H7 (cell line): ENCODE measurements around the gene SLC39A11. TPM values are rescaled to one million over a fixed set of nuclear protein-coding genes. Genes with fewer than 3 reads are reported as not detected.
"Not testable (repeated sequence)": the region's sequence is repeated elsewhere in the genome, so short reads cannot be mapped to it uniquely, and the experiment has no call there.

Experiments
- DNase-seq: peaks from one replicate; pipeline ENCODE4 v3.0.0; 2012
- H3K27me3 ChIP-seq: 2 replicates; pipeline ENCODE4 v1.6.0; 2011; ENCODE audit warnings: mild to moderate bottlenecking, low read length; ENCODE audit not compliant: control insufficient read depth, insufficient read depth
- H3K36me3 ChIP-seq: replicated peaks from 2 replicates; pipeline ENCODE4 v1.5.1; 2011; ENCODE audit warnings: low read length; ENCODE audit not compliant: control insufficient read depth, insufficient read depth
- H3K4me3 ChIP-seq: 2 replicates; pipeline ENCODE4 v1.5.1; 2011; ENCODE audit warnings: low read depth, mild to moderate bottlenecking, control low read depth, low read length, moderate library complexity; ENCODE audit not compliant: insufficient read depth
- total RNA-seq: library from RNA; depleted of rRNA; stranded (reverse); fragments of >200 nt; shearing (Covaris generic); gene quantifications from 2 replicates; pipeline ENCODE4 v1.2.3, GENCODE V29; 2014

Gene SLC39A11
- total RNA-seq, 1 experiment from 2014 or later, result 6.8 TPM

DNA sequence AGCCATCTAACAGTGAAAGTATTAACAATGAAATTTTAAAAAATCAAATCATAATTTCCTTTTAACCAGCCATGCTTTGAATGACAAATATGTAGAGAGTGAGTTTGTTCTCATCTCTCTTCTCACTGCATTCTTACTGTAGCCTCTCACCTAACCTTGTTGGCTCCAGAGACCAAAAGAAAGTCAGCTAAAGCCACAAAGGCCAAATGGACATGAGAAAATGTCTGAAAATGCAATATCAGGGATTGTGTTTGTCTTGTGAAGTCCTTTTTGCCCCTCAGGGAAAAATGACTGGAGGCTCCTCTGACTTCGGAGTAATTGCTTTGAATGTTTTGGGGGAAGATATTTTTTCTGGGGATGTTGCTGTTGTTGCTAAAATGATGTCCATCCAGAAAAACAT lies 166.3 kb downstream of the SLC39A11 start:
- no peaks in the 10 kb centered on the region for H3K27me3 ChIP-seq
- no peak for DNase-seq
- H3K4me3 ChIP-seq, result no peak overlapping the region
- H3K36me3 ChIP-seq, result no peaks in the 10 kb centered on the region

DNA sequence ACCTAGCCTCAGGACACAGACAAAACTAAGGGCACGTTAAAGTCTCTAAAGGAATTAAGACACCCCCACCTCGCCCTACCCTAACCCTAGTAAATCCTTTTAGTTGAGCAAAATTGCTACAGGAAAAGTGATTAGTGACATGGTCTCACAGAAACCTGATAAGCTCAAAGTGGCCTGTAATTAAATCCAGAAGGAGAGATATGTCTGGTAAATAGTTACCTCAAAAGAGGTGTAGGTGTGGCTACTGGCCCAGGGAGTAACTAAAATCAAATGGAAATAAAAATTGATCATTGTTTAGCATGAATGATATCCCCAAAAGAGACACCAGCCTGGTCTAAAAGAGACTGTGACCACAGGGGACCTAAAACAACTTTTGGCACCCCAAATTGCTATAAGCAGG lies 168.3 kb downstream of the SLC39A11 start:
- Histone ChIP-seq H3K36me3 (no peaks in the 10 kb centered on the region), H3K4me3 (no peak overlapping the region), H3K27me3 (no peaks in the 10 kb centered on the region)
- DNase-seq, result no peak

DNA sequence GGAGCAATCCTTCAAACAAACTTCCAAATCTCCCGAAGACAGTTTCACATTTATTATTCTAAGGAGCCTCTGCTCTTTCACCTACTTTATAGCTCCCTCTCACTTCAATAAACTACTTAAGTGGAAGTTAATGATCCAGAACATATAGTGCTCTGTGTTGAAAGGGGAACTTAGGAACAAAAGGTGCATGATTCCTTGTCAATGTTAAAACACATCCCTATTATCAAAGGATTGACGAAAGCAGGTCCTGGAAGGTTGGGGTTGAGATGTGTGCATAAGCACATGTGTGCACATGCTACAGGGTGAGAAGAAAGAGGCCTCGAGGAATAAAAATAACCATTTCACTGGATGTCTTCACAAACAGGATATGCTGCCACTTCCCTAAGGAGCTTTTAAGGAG lies 170.3 kb downstream of the SLC39A11 start:
- no peaks in the 10 kb centered on the region for H3K36me3 ChIP-seq
- DNase-seq, result no peak
- no peak overlapping the region for H3K4me3 ChIP-seq
- no peaks in the 10 kb centered on the region for H3K27me3 ChIP-seq

DNA sequence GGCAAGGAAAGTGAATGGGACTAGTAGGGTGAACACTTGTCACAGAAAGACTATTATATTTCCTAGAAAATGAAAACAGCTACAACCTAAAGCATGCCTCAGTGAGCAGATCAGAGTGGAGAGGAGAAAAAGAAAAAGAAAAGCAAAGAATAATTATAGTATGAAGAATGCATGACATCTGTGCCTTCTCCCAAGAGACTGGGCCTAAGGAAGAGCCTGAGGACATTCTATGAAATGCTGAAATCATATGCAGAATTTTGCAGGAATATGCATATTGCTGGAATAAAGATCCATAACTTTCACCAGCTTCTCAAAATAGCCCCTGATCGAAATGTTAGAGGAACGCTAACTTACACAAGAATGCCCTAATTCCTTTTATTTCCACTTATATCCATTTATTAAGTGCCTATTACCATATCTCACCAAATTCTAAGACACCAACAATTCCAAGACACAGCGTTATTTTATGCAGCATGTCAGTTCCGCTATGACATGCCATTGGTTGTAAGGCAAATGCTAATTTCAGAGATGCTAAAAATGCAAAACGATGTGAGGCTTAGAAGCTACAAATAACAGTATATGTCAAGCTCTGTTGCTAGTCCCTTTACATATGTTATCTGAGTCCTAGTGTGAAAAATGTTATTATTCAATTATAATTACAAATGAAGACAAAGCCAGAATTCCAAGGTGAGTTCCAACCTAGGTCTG lies 171.0 kb downstream of the SLC39A11 start:
- no peak for DNase-seq
- no peaks in the 10 kb centered on the region for H3K36me3 ChIP-seq

DNA sequence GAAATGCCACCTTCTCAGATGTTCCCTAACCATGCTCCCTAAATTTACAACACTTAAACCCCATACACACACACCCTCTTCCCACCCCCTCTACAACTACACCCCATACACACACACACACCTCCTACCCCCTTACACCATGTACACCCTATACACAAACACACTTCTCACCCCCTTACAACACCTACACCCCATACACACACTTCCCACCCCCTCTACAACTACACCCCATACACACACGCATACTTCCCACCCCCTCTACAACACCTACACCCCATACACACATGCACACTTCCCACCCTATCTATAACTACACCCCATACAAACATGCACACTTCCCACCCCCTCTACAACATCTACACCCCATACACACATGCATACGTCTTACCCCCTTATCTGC lies 172.0 kb downstream of the SLC39A11 start:
- Histone ChIP-seq H3K4me3 (no peak overlapping the region), H3K36me3 (no peaks in the 10 kb centered on the region), H3K27me3 (no peaks in the 10 kb centered on the region)
- DNase-seq, result no peak

More for the DNA sequence above, 171.0 kb downstream of the SLC39A11 start:
- H3K4me3 ChIP-seq, result no peak overlapping the region
- no peaks in the 10 kb centered on the region for H3K27me3 ChIP-seq

DNA sequence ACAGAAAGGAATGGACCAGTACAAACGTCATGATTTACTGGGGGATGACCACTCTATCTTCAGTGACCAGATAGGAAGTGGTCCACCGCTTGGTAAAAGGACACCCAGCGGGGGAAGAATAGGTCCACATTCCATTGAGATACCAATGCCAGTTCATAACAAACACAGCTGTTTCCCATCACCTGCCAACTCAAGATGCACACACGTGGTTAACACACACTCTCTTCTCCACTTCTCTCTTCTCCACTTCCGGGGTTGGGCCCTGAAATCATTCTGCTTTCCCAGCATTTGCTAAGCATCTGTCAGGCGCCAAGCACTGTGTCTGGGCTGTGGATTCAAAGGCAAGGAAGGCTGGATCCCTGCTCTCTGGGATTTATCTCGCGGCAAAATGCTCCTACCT lies 175.5 kb downstream of the SLC39A11 start:
- no peak for DNase-seq
- Histone ChIP-seq H3K36me3 (no peaks in the 10 kb centered on the region), H3K4me3 (no peak overlapping the region), H3K27me3 (no peaks in the 10 kb centered on the region)

DNA sequence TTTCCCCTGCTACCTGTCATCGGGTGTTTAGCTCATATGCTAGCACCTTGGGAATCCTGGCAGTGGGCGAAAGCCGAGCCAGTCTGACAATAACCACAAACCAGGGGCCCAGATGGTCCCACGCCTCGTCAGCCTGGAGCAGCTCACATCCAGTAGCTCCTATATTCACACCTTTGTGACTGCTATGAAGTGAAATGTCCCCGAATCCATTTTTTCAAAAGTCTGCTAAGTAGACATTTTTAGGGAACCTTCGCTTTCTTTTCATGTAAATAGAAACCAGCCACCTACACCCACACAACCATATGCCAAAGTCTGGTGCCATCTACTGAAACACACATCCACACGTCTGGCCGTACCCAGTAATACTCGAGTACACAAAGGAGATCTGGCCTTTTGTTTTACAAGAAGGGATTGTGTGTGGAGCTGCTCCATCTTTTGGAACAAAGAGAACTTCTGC lies 176.8 kb downstream of the SLC39A11 start:
- Histone ChIP-seq H3K36me3 (no peaks in the 10 kb centered on the region), H3K4me3 (no peak overlapping the region), H3K27me3 (no peaks in the 10 kb centered on the region)
- DNase-seq, result no peak

DNA sequence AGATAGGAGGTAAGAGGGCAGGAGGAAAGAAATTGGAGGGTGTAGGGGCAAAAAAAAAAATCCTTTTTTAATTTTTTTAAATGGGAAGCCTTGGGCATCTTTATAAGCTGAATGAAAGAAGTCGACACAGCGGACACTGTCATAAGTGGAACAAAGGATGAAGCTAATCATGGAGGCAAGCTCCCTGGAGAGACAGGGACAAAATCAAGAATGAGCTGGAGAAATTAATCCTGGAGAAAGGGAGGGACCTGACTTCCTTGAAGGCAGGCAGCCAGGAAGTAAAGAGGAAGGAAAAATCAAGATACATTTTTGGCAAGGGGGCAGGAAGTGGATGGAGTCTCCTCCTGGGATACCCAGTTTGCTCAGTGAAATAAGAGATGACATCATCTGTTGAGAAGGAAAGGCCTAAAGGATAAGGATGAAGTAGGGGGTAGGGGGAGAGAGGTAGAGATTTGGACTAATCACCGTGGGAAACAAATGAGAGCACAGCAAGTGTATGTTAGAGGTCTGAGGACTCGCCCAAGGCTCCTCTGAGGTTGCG lies 179.3 kb downstream of the SLC39A11 start:
- no peak for DNase-seq
- no peak overlapping the region for H3K4me3 ChIP-seq
- no peaks in the 10 kb centered on the region for H3K36me3 ChIP-seq
- H3K27me3 ChIP-seq, result no peaks in the 10 kb centered on the region

DNA sequence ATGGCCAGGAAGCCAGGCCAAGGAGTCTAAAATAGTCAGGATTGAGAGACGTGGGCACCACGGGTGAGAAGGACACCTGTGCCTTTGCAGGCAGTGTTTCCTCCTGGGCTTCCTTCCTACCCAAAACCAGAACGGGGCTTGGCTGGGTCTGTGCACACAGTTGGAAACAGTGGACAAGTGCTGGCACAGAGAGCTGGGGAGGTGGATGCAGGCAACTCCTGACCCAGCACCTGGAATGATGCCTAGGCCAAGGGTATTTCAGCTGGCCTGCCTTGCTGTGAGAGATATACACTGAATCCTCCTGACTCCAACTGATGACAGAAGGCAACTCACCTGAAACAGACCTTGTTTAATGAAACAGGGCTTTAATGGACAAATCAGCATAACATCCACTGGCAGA lies 186.2 kb downstream of the SLC39A11 start:
- Histone ChIP-seq H3K27me3 (no peaks in the 10 kb centered on the region), H3K4me3 (no peak overlapping the region), H3K36me3 (no peaks in the 10 kb centered on the region)
- DNase-seq, result no peak

DNA sequence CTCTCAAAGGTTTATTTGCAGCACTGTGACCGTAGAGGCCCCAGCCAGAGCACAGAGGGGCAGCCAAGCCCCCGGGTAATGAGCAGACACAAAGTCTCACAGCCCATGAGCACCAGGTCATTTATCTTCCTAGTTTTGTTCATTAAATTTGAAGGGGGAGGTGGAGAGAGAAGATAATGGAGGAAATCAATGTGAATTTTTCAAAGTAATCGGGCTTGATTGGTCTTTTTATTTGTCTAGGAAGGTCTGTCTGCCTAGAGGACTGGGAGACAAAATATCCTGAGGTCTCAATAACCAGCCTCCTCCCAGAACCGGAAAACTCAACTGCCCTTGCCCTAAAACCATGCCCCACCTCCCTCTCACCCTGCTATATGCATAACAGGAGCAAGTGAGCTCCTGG lies 189.0 kb downstream of the SLC39A11 start:
- no peak for DNase-seq
- Histone ChIP-seq H3K4me3 (no peak overlapping the region), H3K36me3 (no peaks in the 10 kb centered on the region), H3K27me3 (no peaks in the 10 kb centered on the region)

DNA sequence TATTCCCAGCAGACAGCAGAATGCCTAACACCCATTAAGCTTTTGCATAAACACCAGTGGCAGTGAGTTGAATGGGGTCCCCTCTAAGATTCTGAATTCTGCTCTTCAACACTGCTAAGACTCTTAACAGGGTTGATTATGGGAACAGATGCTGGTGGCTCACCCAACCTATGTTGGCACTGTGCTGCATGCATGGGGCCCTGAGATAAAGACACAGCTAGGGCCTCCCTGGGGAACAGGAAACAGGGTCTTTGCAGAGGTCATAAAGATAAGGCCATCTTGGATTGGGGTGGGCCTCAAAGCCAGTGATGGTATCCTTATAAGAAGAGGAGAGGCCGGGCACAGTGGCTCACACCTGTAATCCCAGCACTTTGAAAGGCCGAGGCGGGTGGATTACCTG lies 190.8 kb downstream of the SLC39A11 start:
- no peaks in the 10 kb centered on the region for H3K27me3 ChIP-seq
- no peaks in the 10 kb centered on the region for H3K36me3 ChIP-seq
- H3K4me3 ChIP-seq, result no peak overlapping the region
- DNase-seq, result no peak

DNA sequence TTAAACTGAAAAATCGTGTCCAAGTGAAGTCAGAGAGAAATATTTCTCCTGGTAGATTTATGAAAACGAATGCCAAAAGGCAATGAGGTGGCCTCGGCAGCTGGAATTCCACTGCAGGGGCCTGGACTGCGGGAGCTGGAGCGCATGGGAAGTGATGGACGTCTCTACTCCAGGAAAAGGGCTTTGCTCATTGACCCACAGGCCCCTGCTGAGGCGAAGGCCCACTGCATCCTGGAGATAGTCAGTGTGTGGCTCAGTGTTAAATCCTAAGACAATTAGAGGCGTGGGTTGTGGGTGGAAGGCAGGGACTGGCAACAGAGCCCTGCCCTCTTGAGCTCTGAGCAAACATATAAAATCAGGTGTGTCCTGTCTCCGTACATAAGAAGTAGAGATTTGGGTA lies 191.4 kb downstream of the SLC39A11 start:
- H3K36me3 ChIP-seq, result no peaks in the 10 kb centered on the region
- no peaks in the 10 kb centered on the region for H3K27me3 ChIP-seq
- H3K4me3 ChIP-seq, result no peak overlapping the region
- DNase-seq, result no peak

DNA sequence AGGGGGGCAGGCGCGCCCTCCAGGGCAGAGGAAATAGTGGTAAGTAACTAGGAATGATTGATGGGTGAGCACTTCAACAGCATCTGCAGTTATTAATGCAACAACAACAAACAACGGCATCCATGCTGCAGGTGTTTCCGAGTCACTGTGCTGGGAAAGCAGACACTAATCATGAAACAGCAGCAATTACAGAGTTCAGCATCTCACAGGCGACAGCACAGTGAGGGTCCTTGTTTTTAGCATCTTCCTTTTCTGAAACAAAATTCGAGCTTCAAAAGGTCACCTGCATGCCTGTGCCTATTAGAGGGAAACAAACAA lies 191.9 kb downstream of the SLC39A11 start:
- no peak for DNase-seq
- no peak overlapping the region for H3K4me3 ChIP-seq
- no peaks in the 10 kb centered on the region for H3K36me3 ChIP-seq
- H3K27me3 ChIP-seq, result no peaks in the 10 kb centered on the region

DNA sequence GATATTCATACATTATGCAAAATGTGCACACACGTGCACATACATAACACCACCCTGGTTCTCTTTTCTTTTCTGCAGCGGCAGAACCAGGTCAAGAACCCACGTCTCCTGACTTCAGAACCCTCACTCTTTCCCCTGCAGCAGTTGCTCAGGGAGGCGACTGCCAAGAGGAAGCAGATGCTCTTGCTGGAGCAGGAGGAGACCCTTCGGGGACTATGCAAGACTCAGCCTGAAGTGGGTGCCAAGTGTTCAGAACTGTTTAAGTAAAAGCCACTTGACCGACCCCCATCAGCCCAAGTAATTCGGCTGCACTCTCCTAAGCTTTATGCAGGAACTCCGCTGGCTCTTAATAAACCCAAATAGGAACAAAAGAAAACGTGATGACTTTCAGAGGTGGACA lies 193.8 kb downstream of the SLC39A11 start:
- Histone ChIP-seq H3K36me3 (no peaks in the 10 kb centered on the region), H3K27me3 (no peaks in the 10 kb centered on the region), H3K4me3 (no peak overlapping the region)
- DNase-seq, result no peak

DNA sequence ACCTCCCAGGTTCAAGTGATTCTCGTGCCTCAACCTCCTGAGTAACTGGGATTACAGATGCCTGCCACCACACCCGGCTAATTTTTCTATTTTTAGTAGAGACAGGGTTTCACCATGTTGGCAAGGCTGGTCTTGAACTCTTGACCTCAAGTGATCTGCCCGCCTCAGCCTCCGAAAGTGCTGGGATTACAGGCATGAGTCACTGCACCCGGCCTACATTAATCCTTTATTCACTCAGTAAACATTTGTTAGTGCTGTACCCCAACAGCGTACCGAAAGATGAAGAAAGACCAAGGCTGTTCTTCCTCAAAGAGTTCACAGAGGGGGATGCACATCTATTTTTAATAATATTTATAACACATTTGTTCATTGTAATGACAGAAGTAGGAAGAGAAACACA lies 196.2 kb downstream of the SLC39A11 start:
- DNase-seq, H3K27me3 ChIP-seq, H3K4me3 ChIP-seq, H3K36me3 ChIP-seq: not testable (repeated sequence)

DNA sequence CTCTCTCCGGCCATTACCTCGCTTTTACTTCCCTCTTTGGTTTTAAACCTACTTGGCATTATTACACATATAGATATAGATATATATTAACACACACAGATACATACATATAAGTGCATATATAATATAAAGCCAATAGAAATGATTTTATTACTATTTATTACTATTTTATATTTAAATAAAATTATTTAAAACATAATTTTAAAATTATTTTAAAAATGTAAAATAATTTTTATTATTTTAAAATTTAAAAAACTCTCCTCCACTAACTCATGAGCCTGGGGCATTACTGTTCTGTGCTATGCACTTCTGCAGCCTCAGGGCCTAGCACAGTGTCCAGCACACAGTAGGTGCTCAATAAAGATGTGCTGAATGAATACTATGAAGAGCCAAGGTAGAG lies 200.9 kb downstream of the SLC39A11 start:
- no peak for DNase-seq
- Histone ChIP-seq H3K36me3 (no peaks in the 10 kb centered on the region), H3K4me3 (no peak overlapping the region), H3K27me3 (no peaks in the 10 kb centered on the region)
